Transverse colon (tissue), 4 donors: Measurements from ENCODE around the gene CBY2. TPM values are rescaled to one million over a fixed set of nuclear protein-coding genes. Genes with fewer than 3 reads are reported as not detected.

Source experiments
- DNase-seq: peaks from one replicate; pipeline ENCODE4 v3.0.0-alpha.2; 2019
- H3K27ac ChIP-seq, 4 donors: fragments of 200-600 bp; sonication (generic); 2 replicates each; pipeline ENCODE4 v1.5.1; 2016 to 2018; ENCODE audit warnings: inconsistent platforms in 4 of 4
- H3K27me3 ChIP-seq: fragments of 200-600 bp; sonication (generic); 2 replicates; pipeline ENCODE4 v1.5.1; 2017; ENCODE audit warnings: inconsistent platforms
- H3K36me3 ChIP-seq, 4 donors: fragments of 200-600 bp; sonication (generic); 2 replicates each; pipeline ENCODE4 v1.5.1; 2017 to 2019; ENCODE audit warnings: inconsistent platforms in 4 of 4
- H3K4me1 ChIP-seq, 4 donors: fragments of 200-600 bp; sonication (generic); 2 replicates each; pipeline ENCODE4 v1.5.1; 2017 to 2020; ENCODE audit warnings: inconsistent platforms in 4 of 4
- H3K4me3 ChIP-seq, 4 donors: fragments of 200-600 bp; sonication (generic); 1 replicate in 1 of 4; 2 replicates in 3 of 4; pipeline versions ENCODE4 v1.5.1 to v1.6.1; 2017 to 2019; ENCODE audit warnings: inconsistent platforms in 4 of 4
- H3K9me3 ChIP-seq, 2 donors: fragments of 200-600 bp; sonication (generic); 2 replicates each; pipeline ENCODE4 v1.5.1; 2017 to 2019; ENCODE audit warnings: inconsistent platforms in 2 of 2
- CTCF ChIP-seq, 5 experiments: fragments of 200-600 bp in 3 of 5; fragments of 450-650 bp in 2 of 5; sonication (generic) in 3 of 5; IDR thresholded peaks; 1 replicate in 2 of 5; 2 replicates in 3 of 5; pipeline ENCODE4 v1.5.1; 2016 to 2017; ENCODE audit warnings: antibody characterized with exemption in 5 of 5, inconsistent platforms in 3 of 5, mild to moderate bottlenecking in 2 of 5, moderate library complexity in 1 of 5
- EP300 ChIP-seq: sonication (generic); formaldehyde crosslinking; IDR thresholded peaks from one replicate; pipeline ENCODE4 v1.6.1; 2017; ENCODE audit warnings: antibody characterized with exemption, low read depth
- POLR2A ChIP-seq: fragments of 450-650 bp; IDR thresholded peaks from one replicate; pipeline ENCODE4 v1.6.1; 2016; ENCODE audit warnings: antibody characterized with exemption, mild to moderate bottlenecking, moderate library complexity
- POLR2AphosphoS5 ChIP-seq, 3 donors: sonication (generic); formaldehyde crosslinking; IDR thresholded peaks; one replicate each; pipeline ENCODE4 v1.6.1; 2016; ENCODE audit warnings: antibody characterized with exemption in 3 of 3
- WGBS, 2 donors: methylation state at CpG; one replicate each; pipeline ENCODE4 v1.1.5; 2018; ENCODE audit warnings: low coverage in 1 of 2; 5-methylcytosine and 5-hydroxymethylcytosine counted together
- in situ Hi-C, 4 donors: fragments of 200-750 bp; cut with MboI; loops; one replicate each; pipeline versions ENCODE4 v1.15.0 to v1.15.1; 2017; ENCODE audit warnings: low sequenced_read_pairs in 3 of 4, low pct_ligation_motif_present in 1 of 4, low pct_unique_long_range_greater_than_20kb in 1 of 4
- intact Hi-C: fragments of 100-400 bp; cut with DNase I; formaldehyde crosslinking; loops from one replicate; pipeline ENCODE4 v1.15.1; 2023; ENCODE audit warnings: low total_unique reads
- total RNA-seq, 4 donors: library from RNA; depleted of rRNA; stranded (reverse); fragments of >200 nt; gene quantifications; one replicate each; pipeline ENCODE4 v1.1.0, GENCODE V29; 2016

The CBY2 gene
- total RNA-seq, 4 donors from 2014 or later, result not detected

GRCh38 chr13:45723798-45724197 is 21.7 kb downstream of the CBY2 start:
- in situ Hi-C loops, result no loop called here
- TF ChIP-seq POLR2A (no peak), POLR2AphosphoS5 (IDR thresholded peaks at IDR 0.05) (no peak), CTCF (IDR thresholded peaks at IDR 0.05) (no peak), EP300 (no peak)
- Histone ChIP-seq H3K27me3 (no peaks in the 10 kb centered on the region), H3K4me3 (no peak overlapping the region), H3K36me3 (no peaks in the 10 kb centered on the region), H3K9me3 (no peaks in the 10 kb centered on the region), H3K27ac (no peak overlapping the region), H3K4me1 (no peaks in the 10 kb centered on the region)
- DNase-seq, result no peak
- 84 to 94% methylated on average over 2 of the region's 2 CpGs for WGBS, 2 donors
- intact Hi-C loops, result no loop called here

- Histone ChIP-seq H3K27me3 (no peaks in the 10 kb centered on the region), H3K36me3 (no peaks in the 10 kb centered on the region), H3K27ac (no peak overlapping the region), H3K4me3 (no peak overlapping the region), H3K9me3 (no peaks in the 10 kb centered on the region), H3K4me1 (no peaks in the 10 kb centered on the region)
- intact Hi-C loops, result no loop called here
- 69 to 73% methylated on average over 5 to 6 of the region's 6 CpGs for WGBS, 2 donors
- in situ Hi-C loops, result no loop called here
- DNase-seq, result no peak
- no peak for TF ChIP-seq EP300
- TF ChIP-seq POLR2A, result no peak
- no peak for TF ChIP-seq CTCF (IDR thresholded peaks at IDR 0.05)
Observed at GRCh38 chr13:45728759-45729158, 26.6 kb downstream of the CBY2 start.

- WGBS, 2 donors, result 52 to 66% methylated on average over 3 of the region's 3 CpGs
- no peak for DNase-seq
Observed at GRCh38 chr13:45731455-45731854, 29.3 kb downstream of the CBY2 start.

GRCh38 chr13:45732916-45733315 is 30.8 kb downstream of the CBY2 start:
- Histone ChIP-seq H3K36me3 (no peaks in the 10 kb centered on the region), H3K9me3 (no peaks in the 10 kb centered on the region), H3K4me1 (no peaks in the 10 kb centered on the region), H3K27me3 (no peaks in the 10 kb centered on the region), H3K4me3 (no peak overlapping the region), H3K27ac (no peak overlapping the region)
- intact Hi-C loops, result no loop called here
- DNase-seq, result no peak
- TF ChIP-seq EP300 (no peak), POLR2AphosphoS5 (IDR thresholded peaks at IDR 0.05) (no peak), POLR2A (no peak), CTCF (IDR thresholded peaks at IDR 0.05) (no peak)
- in situ Hi-C loops, result no loop called here
- 42 to 45% methylated on average over 4 to 5 of the region's 5 CpGs for WGBS, 2 donors

More at GRCh38 chr13:45731455-45731854, 29.3 kb downstream of the CBY2 start:
- Histone ChIP-seq H3K27ac (no peak overlapping the region), H3K36me3 (no peaks in the 10 kb centered on the region), H3K4me1 (no peaks in the 10 kb centered on the region), H3K4me3 (no peak overlapping the region), H3K27me3 (no peaks in the 10 kb centered on the region), H3K9me3 (no peaks in the 10 kb centered on the region)
- in situ Hi-C loops (no loop called here), intact Hi-C loops (no loop called here)
- TF ChIP-seq POLR2A, result no peak
- TF ChIP-seq CTCF (IDR thresholded peaks at IDR 0.05), result no peak
- no peak for TF ChIP-seq POLR2AphosphoS5 (IDR thresholded peaks at IDR 0.05)
- no peak for TF ChIP-seq EP300
